Activated T-cell treated with anti-CD3 and anti-CD28 coated beads, Interleukin-2, amount 50 U/mL, for 1 hour (primary cell): ENCODE data around the gene METRN.
A peak's percentile ranks its signal among the peaks of the same experiment; 100 is the strongest.

Experiments
- DNase-seq: peaks from one replicate; pipeline ENCODE4 v3.0.0-alpha.2; 2020

METRN gene

GRCh38 chr16:714558-715476 lies at the start of gene METRN:
METRN (plus strand) TSS chr16:715118; CDS start chr16:715290, 172 bp downstream.
- DNase-seq = peak; percentile 91

GRCh38 chr16:666572-666971 lies 48.3 kb upstream of the METRN start:
- DNase-seq = no peak

- no peak for DNase-seq
Observed at GRCh38 chr16:667113-667779, 47.7 kb upstream of the METRN start.

GRCh38 chr16:667780-668518 lies 47.0 kb upstream of the METRN start, which contains the start of gene RHOT2:
RHOT2 (plus strand) TSS chr16:668132; CDS start chr16:668200, 68 bp downstream.
- DNase-seq = peak; percentile 91

- no peak for DNase-seq
Observed at GRCh38 chr16:668519-669171, 46.3 kb upstream of the METRN start.

GRCh38 chr16:669666-670065 lies 45.3 kb upstream of the METRN start:
- no peak for DNase-seq

GRCh38 chr16:670485-671352 lies 44.2 kb upstream of the METRN start:
- DNase-seq = no peak

GRCh38 chr16:671353-672131 lies 43.4 kb upstream of the METRN start:
- DNase-seq = no peak

GRCh38 chr16:672371-672770 lies 42.5 kb upstream of the METRN start:
- DNase-seq = no peak

GRCh38 chr16:672851-673250 lies 42.1 kb upstream of the METRN start:
- DNase-seq = no peak

- no peak for DNase-seq
Observed at GRCh38 chr16:673399-673991, 41.4 kb upstream of the METRN start.

GRCh38 chr16:674214-674881 lies 40.6 kb upstream of the METRN start:
- no peak for DNase-seq

GRCh38 chr16:674968-675883 lies 39.7 kb upstream of the METRN start, which contains the start of gene RHBDL1:
RHBDL1 (plus strand) TSS chr16:675671; CDS start chr16:675791, 120 bp downstream.
- DNase-seq = no peak

GRCh38 chr16:675884-676564 lies 38.9 kb upstream of the METRN start:
- no peak for DNase-seq

GRCh38 chr16:676565-676902 lies 38.4 kb upstream of the METRN start:
- no peak for DNase-seq

- DNase-seq = peak; percentile 50
Observed at GRCh38 chr16:676913-677312, 38.0 kb upstream of the METRN start.

GRCh38 chr16:677316-678190 lies 37.4 kb upstream of the METRN start:
- DNase-seq = no peak
